ENCODE measurements around the gene FARP1.

DNA sequence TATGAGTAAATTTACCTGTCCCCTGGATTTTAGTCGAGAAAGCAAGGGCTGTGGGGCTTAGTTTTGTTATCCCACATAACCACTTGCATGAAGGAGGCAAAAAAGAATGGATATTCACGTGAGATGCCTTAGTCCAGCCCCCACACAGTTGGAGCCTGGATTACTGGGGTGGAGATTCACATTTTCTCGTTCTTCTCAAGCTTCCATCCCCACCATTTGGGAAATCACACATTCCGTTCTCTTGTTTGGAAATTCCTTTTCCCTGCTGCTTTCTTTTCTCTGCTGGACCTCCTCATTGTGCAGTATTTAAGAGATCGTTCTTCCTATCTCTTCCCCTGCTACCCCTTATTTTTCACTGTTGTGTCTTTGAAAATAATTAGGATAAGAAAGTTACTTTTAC is 45.1 kb upstream of the FARP1 start:
- no peak for TF ChIP-seq GATA2 (IDR thresholded peaks at IDR 0.05; ENCODE audit: low read depth, low read length)
- no peak for TF ChIP-seq GATA3 (IDR thresholded peaks at IDR 0.05; ENCODE audit: low read depth, low read length)

Measured in SH-SY5Y (cell line).